HG03039 (cell line): ENCODE measurements around the gene XXYLT1.

Source experiments
- ATAC-seq: cut with Tn5 transposase; IDR thresholded peaks from one replicate; pipeline ENCODE4 v1.9.1; 2021; ENCODE audit warnings: mild to moderate bottlenecking, moderate library complexity; ENCODE audit not compliant: unreplicated experiment

The XXYLT1 gene

DNA sequence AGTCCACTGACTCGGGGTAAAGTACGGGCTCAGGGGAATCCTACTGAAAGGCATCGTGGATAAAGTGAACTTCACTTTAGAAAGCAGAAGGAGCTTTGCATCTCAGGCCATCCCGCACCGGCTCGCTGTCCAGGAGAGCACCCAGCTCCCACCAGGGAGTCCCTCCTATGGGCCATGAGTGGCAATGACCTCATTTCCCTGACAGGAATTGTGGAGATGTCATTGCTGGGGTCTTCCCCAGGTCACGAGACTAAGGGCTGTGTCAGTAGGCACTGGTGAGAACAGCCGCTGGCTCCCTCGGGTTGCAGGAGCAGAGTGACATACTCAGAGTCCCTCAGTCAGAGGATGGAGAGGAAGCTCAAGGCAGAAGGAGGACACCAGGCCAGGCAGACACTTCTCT, 97.3 kb downstream of the XXYLT1 start:
- ATAC-seq, result no peak

DNA sequence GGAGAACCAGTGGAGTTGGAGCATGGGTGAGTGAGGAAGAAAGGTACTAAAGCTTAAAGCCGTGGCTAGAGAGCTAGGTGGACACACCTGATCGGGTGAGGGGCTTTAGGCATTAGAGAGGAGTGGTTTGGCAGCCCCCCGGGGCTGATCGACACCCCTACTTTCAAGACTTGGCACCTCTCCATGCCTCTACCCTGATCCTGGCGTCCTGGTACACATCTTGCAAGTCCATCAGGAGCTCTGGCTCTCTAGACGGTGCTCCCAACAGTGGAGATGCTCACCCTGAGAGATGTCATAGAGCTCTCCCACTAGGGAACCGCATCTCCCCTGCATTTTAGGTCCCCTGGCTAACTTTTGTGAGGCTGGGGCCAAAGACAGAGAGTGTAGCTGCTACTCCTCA, 98.1 kb downstream of the XXYLT1 start:
- no peak for ATAC-seq

DNA sequence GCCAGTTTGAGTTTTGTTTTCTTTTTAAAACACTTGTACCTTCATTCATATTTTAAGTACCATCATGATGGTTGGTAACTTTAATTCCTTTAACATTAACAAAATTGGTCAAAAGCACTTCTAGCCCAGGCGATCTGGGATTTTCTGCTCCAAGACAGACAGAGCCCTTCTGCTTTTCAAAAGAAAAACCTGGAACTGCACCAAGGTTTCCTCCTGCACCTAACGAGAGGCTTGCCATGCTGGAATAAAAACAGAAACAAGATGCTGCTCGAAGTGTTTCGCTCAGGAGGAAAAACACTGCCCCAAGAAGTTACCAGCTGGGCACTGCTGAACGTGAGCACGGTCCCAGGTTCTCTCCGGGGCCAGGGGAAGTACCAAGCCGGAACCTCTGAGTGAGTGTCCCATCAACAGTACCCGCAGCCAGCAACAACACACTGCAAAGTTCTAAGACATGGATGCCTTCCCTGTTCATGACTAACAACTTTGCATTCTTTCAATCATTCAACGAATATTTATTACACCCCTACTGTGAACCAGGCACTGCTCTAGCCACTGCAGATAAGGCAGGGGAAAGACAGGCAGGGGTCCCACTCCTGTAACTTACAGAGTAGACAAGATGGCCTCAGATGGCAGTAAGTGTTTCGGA, 98.8 kb downstream of the XXYLT1 start:
- no peak for ATAC-seq

DNA sequence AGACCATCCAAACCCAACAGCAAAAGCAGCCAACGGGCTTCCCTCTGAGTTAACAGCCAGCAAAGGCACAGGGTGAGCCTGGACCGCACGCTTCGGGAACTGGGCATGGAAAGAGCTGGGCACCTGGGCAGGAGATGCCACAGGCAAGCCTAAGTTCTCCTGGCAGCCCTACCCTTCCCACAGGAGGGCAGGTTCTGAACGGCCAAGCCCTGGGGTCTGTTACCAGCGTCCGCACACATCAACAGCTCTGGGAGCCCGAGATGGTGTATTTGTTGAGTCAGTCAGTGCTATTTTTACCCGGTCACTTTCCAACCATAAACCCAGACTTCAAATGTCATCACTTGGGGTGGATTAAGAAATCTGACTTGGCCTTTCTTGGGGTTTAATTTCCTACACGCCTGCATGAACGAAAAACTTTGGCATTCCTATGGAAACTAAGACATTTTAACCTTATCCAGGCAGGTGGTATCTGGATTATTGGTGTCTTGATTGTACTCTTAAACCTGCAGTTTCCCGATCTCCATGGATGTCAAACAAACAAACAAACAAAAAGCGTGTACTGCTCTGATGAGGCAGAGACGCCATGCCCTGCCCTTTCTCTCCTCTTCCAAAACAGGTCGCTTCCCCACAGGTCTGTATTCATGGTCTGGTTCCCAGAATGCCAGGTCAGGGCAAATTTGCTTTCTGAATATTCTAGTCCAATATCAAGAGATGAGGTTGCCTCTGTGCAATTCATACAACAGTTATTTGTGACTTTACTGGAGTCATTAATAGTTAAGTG, 99.7 kb downstream of the XXYLT1 start:
- no peak for ATAC-seq

DNA sequence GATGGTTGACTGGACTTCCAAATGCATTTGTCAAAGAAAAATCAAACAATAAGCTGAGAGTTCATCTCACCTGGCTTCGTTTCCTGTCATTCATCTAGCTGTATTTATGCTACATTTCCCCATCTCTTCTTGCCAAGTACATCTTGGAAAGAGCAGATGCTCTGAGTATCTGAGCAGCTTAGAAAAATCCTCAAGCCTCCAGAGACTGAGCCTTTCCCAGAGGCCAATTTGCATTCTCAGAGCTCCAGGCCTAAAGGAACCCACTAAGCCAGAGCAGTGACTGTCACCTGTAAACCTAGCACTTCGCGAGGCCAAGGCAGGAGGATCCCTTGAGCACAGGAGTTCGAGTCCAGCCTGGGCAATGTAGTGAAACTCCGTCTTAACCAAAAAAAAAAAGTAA, 100.5 kb downstream of the XXYLT1 start:
- ATAC-seq, result no peak

DNA sequence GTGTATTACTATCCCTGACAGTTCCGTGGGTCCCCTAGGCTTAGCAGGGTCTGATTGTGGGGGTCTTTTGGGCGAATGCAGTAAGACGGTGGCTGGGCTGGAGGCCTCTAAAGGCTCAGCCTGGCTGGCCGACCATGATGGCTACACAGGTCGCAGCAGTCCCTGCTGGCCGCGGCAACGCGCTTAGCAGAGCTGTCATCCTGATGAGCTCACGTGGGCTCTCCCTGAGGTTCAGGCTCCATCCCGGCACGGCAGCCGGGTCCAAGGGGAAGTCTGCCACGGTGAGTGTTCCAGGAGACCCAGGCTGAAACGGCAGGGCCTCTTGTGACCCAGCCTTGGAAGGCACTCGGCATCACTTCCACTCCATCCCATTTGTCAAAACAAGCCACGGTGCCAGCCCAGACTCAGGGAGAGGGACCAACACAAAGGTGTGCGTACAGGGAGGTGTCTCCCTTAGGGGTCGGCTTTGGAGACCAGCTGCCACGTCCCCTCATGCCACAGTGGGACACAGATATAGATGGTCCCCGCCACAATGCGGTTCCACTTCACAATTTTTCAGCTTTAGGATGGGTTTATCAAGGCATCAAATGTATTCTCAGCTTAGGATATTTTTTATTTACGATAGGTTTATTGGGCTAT, 101.8 kb downstream of the XXYLT1 start:
- ATAC-seq, result no peak

DNA sequence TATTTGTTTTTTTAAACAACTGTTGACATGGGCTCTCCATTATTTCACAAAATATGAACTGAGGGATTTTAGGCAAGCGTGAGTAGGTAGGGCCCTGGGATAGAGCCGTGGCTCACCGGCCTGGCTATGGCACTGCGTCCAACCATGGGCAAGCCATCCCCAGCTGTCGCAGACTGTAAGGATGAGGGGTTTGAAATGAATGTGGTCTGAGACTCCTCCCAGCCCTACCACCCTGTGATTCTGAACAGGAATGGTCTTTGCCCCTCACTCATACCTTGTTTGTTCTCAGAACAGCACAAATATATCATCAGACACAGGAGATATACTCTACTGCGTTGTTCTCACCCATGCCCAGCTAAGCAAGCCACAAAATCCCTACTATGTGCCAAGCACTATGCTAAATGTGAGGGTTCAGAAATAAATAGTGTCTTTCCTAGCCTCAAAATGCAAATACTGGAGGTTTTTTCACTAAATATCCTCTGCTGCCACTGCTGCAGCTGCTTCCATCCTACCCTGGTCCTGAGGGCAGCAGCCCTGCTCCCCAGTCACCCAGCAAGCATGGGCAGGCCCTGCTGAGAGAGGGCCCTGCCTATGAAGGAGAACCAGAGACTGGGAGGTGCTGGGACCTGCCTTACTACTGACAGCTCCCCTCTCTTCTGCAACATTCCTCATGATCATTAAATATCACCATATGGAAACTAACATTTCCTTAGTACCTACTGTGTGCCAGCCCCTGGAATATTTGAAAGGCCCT, 102.8 kb downstream of the XXYLT1 start:
- no peak for ATAC-seq

DNA sequence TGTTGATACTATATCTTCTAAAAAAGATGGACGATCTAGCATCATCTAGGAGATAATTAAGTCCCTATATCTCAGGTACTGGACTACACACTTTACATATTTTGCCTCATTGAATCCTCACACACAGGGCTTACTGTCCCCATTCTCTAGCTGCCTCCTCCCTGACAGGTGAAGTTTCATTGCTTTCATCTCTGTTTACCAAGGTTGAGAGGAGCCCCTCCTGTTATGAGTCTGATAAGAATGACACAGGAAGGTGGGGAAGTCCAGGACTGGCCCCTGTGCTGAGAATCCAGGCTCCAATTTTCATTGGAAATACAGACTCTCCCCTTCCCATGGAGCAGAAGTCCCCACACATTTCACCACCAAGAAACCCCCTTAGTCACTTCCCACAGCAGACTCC, 105.2 kb downstream of the XXYLT1 start:
- no peak for ATAC-seq

DNA sequence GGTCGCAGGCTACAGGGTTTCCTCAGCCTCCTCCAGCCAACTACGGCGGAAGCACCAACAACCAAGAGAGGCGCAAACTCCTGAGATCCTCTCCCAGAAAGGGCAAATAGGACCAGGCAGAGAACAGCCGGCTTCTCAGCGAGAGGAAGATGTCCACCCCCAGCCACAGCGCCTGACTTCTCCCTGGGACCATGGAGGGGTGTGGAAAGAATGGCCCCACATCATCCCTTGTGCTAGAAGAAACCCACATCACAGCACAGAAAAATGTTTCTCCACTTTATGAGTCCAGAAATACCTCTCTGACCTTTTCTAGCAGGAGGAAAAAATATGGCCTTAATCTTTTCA, 105.7 kb downstream of the XXYLT1 start:
- ATAC-seq, result no peak

DNA sequence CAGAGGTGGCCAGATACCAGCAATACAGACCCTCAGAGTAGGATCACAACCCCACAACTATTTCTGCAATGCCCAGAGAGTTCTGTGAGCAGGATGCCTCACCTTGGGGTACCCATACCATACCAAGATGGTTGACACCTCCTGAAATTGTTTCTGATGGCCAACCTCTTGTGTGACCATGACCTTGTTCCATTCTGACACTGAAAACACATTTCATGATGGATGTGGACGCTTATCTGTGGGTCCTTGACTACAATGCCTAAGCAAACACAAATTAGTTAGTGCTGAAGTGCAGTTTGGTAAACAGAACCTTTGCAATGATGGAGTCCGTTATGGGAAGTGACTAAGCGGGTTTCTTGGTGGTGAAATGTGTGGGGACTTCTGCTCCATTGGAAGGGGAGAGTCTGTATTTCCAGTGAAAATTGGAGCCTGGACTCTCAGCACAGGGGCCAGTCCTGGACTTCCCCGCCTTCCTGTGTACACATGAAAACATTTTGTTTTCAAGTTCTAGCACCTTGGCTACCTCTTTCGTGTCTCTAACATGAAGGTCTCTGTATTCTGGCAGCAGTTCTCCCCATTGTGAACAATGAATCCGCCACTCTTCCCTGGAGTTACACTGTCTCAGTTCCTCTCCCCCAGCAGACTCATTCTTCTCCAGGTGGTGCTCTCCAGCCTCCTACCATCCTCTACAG, 106.2 kb downstream of the XXYLT1 start:
- ATAC-seq, result no peak

DNA sequence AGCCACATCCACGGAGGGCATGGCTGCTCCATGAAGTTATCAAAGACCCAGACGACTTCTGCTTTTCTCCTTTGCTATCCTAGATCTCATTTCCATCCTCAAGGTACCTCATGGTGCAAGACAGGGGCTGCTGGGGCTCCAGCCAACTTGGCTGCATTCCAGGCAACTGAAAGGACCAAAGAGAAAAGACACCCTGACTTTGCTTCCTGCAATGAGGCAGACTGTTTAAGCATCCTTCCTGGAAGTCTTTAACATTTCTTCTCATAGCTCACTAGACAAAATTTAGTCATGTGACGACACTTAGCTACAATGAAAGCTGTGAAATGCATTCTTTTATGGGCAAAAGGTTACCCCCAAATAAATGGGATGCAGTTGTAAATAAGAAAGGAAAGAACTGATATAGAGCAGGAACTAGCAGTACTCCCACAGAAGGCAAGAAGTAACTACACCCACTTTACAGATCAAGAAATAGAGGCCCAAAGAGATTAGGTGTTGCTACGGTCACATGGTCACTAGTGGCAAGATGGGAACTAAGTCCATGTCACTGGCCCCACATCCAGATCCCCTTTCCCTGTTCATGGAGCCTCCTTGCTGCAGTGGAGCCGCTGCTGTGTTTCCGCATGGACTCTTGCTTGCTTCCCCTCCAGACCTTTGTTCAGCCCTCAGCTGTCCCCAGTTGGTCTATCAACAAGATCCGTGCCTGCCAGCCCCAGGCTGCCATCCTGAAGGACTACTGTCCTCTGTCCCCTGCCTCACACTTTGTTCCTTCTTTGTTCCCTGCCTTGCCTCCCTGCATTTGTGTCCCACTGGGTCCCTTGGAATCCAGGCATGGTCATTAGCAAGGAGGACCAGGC, 107.0 kb downstream of the XXYLT1 start:
- no peak for ATAC-seq

DNA sequence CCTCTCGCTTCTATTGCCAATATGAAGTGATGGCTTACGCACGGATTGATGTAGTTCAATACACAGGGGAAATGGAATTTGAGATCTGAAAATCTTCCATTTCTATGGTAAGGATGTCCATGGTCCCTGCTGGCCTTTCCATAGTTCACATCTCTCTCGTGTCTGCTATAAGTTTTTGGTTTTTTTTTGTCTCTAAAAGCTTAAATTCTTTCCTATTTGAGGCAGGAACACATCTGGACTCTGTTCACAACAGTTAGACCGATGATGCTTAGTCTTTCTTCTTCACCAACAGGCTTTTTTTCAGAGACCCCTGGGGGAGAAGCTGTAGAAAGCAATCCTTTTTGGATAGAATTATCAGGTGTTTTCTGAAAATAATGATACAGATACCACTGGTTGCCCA, 108.1 kb downstream of the XXYLT1 start:
- ATAC-seq, result no peak

DNA sequence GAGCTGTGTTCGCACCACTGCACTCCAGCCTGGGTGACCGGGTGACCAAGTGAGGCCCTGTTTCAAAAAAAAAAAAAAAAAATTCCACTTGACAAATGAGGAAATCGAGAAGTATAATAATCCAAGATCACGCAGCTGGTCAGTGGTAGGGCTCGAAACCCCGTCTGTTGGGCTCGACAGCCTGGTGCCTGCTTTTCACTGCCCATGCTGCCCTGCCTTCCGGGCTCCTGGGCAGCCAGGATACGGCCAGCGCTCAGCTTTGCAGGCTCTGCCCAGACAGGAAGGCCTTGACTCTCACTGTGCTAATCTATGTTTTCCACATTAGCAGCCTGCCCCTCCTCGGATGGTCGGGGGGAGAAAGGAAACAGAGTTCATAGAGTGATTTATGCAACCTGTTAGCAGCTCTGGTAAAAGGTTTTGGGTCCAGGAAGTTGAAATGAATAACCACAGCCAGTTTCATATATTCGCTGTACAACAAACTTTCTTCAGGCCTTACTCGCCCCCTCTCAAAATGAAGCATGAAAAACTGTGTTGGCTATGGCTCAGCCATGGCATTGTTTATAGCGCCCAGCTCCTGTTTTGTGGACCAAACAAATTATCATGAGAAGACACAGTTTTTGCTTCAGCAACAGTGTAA, 108.8 kb downstream of the XXYLT1 start:
- ATAC-seq, result no peak

DNA sequence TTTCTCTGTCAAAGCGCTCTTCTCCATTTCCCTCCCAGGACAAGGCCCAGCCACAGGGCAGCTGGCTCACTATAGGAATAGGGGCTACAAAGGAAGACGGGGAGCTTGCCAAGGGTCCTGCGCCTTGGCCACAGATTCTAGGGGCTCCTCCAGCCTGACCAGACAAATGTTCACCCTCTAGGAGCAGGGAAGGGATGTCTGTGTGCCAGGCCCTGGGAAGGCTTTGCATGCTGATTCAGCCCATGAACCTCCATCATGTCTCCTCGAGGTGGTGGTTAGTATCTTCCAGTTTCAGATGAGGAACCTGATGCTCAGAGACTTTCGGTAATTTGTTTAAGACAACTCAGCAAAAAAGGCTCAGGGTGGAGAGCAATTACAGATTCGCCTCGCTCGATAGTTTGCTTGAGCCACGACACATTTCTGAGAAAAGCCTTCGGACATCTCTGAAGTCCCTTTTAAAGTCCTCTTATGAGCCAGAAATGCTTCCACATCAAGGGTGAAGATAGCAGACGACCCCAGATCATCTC, 110.0 kb downstream of the XXYLT1 start:
- no peak for ATAC-seq

DNA sequence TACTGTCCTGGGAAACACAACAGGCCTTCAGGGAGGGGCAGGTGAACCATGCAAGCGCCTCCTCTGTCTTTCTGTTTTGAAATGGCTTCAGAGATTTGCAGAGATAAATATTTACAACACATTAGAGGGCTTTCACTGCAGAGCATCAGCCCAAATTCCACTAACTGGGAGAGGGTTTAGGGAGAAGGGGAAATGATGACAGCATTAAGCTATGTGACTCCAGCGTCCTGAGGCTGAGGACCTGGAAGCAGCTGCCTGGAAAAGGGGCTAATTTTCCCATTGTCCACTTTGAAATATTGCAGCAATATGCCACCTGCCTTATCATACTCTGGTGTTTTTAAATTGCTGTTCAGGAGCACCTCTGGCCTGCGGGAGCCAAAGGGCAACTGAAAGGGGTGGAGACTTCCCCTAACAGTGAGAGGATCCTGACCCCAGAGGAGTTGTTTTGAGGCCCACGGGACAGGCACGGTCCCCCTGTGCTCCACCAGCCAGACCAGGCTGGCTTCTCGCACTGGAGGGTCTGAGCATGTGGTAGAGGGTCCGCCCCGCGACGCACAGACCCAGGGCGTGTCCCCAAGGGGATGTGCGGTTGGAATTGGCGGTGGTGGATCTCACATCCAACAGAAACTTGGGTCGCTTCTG, 110.6 kb downstream of the XXYLT1 start:
- no peak for ATAC-seq

DNA sequence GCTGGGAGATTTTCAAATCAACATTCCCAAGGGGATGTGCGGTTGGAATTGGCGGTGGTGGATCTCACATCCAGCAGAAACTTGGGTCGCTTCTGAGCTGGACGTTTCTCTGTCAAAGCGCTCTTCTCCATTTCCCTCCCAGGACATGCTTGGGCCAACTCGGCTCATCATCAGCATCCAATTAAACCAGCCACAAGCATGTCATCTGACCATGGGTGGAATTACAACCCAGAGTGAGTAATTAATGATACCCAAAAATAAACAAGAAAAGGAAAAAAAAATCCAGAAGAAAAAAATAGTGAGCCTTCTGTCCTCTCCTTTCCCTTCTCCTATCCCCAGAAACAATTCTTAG, 111.2 kb downstream of the XXYLT1 start:
- no peak for ATAC-seq

DNA sequence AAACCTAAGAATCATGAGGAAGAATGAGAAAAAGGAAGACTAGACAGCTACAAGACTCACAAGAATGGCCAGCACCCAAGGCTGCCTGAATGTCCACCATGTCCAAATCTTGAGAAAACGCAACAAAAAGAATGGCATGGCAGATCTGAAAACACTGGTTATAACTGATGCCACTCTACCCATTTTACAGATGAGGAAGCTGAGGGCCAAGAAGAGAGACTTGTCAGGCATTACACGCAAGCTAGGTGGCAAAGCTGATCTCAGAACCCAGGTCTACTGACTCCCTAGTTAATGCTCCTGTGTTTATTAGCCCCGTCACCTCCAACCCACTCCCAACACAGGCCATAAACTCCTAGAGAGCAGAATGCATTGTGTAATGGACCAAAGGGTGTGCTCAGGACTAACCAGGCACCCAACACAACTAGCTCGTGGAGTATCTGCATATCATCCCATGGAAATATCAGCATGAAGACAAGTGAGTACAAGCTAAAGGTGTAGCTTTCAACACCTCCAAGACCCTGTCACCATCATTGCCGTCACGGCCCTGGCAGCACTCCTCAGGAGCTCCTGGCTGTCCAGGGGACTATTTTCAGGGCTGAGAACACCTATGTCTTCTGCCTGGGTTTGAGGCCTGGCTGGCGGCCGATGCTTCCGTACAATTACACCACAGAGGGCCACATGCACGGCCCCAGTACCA, 111.7 kb downstream of the XXYLT1 start:
- ATAC-seq, result no peak

DNA sequence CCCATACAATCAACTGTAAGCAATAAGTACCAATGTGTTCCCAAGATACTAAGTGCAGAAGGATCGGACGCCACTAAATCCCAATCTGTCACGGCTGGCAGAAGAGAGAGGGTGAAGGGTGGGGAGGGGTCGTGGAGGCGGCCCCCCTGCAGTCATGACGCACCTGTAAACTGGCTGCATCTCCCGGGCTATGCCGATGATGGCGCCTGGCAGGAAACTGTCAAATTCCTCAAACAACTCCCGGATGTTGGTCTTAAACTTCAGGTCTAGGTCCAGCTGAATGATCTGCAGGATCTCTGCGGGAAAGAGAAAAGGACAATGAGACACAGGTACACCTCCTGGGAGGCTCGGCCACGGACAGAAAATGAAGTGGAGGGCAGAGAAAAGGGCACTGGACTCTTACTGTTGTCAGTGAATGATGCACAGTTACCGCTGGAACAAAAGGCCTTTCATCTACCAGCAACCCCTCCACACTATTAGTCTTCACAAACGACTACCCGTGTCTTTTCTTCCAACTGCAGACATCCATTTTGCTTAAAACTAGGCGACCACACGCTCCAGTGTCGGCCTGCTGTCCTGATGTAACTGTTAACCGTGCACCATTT, 114.6 kb downstream of the XXYLT1 start:
- ATAC-seq, result no peak
